Hair follicular keratinocyte (primary cell): Measurements from ENCODE around the gene FOXK2. TPM values are rescaled to one million over a fixed set of nuclear protein-coding genes. Genes with fewer than 3 reads are reported as not detected.

Experiments
- total RNA-seq: library from RNA; depleted of rRNA; stranded (reverse); fragments of >200 nt; gene quantifications from 2 replicates; pipeline ENCODE4 v1.2.3, GENCODE V29; 2015

FOXK2 gene
- 45.4 and 48.2 TPM in 2 replicates for total RNA-seq

GRCh38 chr17:82518826-82519810 lies at the start of gene FOXK2:
Gene FOXK2 (plus strand): TSS chr17:82519732. CDS start chr17:82519889, 157 bp downstream.

DNA sequence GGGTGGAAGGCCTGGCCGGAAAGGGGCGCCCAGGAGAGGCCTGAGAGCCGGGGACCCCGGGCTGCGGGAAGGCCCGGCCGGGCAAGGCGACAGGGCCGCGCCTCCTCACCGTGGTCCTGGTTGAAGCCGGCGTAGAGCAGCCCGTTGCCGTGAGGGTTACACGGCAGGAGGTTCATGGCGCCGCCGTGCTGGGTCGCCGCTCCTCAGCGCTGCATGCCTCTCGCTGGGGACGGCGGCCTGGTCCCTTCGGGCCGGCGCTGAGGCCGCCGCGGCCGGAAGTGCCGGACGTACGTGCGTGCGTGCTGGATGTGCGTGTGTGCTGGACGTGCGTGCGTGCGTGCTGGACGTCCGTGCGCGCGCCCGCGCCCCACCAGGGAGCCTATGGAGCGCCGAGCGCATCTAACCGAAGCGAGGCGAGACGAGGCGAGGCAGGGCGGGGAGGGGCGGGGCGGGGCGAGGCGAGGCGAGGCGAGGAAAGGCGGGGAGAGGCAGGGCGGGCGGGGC lies 128.7 kb downstream of the FOXK2 start, which contains the start of gene WDR45B:
Gene WDR45B (minus strand): TSS at position 280 of the 504 bp plus-strand sequence. CDS start 104 bp downstream, at position 176.

Other genes starting within 250 kb of the FOXK2 start
- 35.0 and 53.3 TPM in 2 replicates for gene CSNK1D, start 246.0 kb upstream of the FOXK2 start, total RNA-seq
- gene CD7, start 202.1 kb upstream of the FOXK2 start, total RNA-seq: not detected in 2 replicates
- 6.3 and 11.7 TPM in 2 replicates for gene SECTM1, start 186.0 kb upstream of the FOXK2 start, total RNA-seq
- 0.08 TPM in 1 of 2 replicates, not detected in the other for gene TEX19, start 160.5 kb upstream of the FOXK2 start, total RNA-seq
- not detected in 2 replicates for gene UTS2R, start 148.0 kb upstream of the FOXK2 start, total RNA-seq
- gene HEXD, start 101.4 kb upstream of the FOXK2 start, total RNA-seq: 6.6 and 9.8 TPM in 2 replicates
- gene OGFOD3, start 101.1 kb upstream of the FOXK2 start, total RNA-seq: 29.5 and 41.0 TPM in 2 replicates
- 31.2 and 39.1 TPM in 2 replicates for gene CYBC1, start 69.0 kb upstream of the FOXK2 start, total RNA-seq
- gene NARF, start 61.0 kb upstream of the FOXK2 start, total RNA-seq: 29.5 and 44.0 TPM in 2 replicates
- gene WDR45B, start 128.7 kb downstream of the FOXK2 start, total RNA-seq: 51.5 and 61.9 TPM in 2 replicates
- 7.1 and 17.7 TPM in 2 replicates for gene RAB40B, start 179.0 kb downstream of the FOXK2 start, total RNA-seq
- gene FN3KRP, start 197.0 kb downstream of the FOXK2 start, total RNA-seq: 13.6 and 16.7 TPM in 2 replicates
- 0.34 and 1.0 TPM in 2 replicates for gene FN3K, start 215.9 kb downstream of the FOXK2 start, total RNA-seq
- gene TBCD, start 232.3 kb downstream of the FOXK2 start, total RNA-seq: 39.1 and 61.7 TPM in 2 replicates